ENCODE results near the gene MYCBP2.
"Not testable (repeated sequence)": the region's sequence is repeated elsewhere in the genome, so short reads cannot be mapped to it uniquely, and the experiment has no call there.

Gene MYCBP2

GRCh38 chr13:77353995-77354394 is 27.1 kb upstream of the MYCBP2 start:
- H3K4me3 ChIP-seq (ENCODE audit: low read depth, low read length), result no peak overlapping the region
- no peak for TF ChIP-seq CTCF (IDR thresholded peaks at IDR 0.05; ENCODE audit: low read depth, low read length, missing control alignments)
- in situ Hi-C loops (cut with HindIII; ENCODE audit: low sequenced_read_pairs), result no loop called here
- DNase-seq (ENCODE audit: low read depth), result no peak

GRCh38 chr13:77351315-77351714 is 24.4 kb upstream of the MYCBP2 start:
- in situ Hi-C loops (cut with HindIII; ENCODE audit: low sequenced_read_pairs), result no loop called here
- TF ChIP-seq CTCF (IDR thresholded peaks at IDR 0.05; ENCODE audit: low read depth, low read length, missing control alignments), result no peak
- DNase-seq (ENCODE audit: low read depth), result peak; percentile 46
- H3K4me3 ChIP-seq (ENCODE audit: low read depth, low read length), result no peak overlapping the region

GRCh38 chr13:77350811-77351210 is 23.9 kb upstream of the MYCBP2 start:
- no peak for TF ChIP-seq CTCF (IDR thresholded peaks at IDR 0.05; ENCODE audit: low read depth, low read length, missing control alignments)
- in situ Hi-C loops (cut with HindIII; ENCODE audit: low sequenced_read_pairs), result no loop called here
- no peak overlapping the region for H3K4me3 ChIP-seq (ENCODE audit: low read depth, low read length)
- DNase-seq (ENCODE audit: low read depth), result no peak

GRCh38 chr13:77349365-77349764 is 22.5 kb upstream of the MYCBP2 start:
- DNase-seq (ENCODE audit: low read depth), result no peak
- no peak for TF ChIP-seq CTCF (IDR thresholded peaks at IDR 0.05; ENCODE audit: low read depth, low read length, missing control alignments)
- no peak overlapping the region for H3K4me3 ChIP-seq (ENCODE audit: low read depth, low read length)
- in situ Hi-C loops (cut with HindIII; ENCODE audit: low sequenced_read_pairs), result no loop called here

- DNase-seq (ENCODE audit: low read depth); H3K4me3 ChIP-seq (ENCODE audit: low read depth, low read length); in situ Hi-C loops (cut with HindIII; ENCODE audit: low sequenced_read_pairs): not testable (repeated sequence)
Measured at GRCh38 chr13:77347351-77347750, 20.5 kb upstream of the MYCBP2 start.

- H3K4me3 ChIP-seq (ENCODE audit: low read depth, low read length), result no peak overlapping the region
Measured at GRCh38 chr13:77345150-77345780, 18.4 kb upstream of the MYCBP2 start.

More at GRCh38 chr13:77345150-77345780, 18.4 kb upstream of the MYCBP2 start:
- no peak for DNase-seq (ENCODE audit: low read depth)
- in situ Hi-C loops (cut with HindIII; ENCODE audit: low sequenced_read_pairs), result no loop called here
- no peak for TF ChIP-seq CTCF (IDR thresholded peaks at IDR 0.05; ENCODE audit: low read depth, low read length, missing control alignments)
